ENCODE results near the gene FYN.

Gene FYN

DNA sequence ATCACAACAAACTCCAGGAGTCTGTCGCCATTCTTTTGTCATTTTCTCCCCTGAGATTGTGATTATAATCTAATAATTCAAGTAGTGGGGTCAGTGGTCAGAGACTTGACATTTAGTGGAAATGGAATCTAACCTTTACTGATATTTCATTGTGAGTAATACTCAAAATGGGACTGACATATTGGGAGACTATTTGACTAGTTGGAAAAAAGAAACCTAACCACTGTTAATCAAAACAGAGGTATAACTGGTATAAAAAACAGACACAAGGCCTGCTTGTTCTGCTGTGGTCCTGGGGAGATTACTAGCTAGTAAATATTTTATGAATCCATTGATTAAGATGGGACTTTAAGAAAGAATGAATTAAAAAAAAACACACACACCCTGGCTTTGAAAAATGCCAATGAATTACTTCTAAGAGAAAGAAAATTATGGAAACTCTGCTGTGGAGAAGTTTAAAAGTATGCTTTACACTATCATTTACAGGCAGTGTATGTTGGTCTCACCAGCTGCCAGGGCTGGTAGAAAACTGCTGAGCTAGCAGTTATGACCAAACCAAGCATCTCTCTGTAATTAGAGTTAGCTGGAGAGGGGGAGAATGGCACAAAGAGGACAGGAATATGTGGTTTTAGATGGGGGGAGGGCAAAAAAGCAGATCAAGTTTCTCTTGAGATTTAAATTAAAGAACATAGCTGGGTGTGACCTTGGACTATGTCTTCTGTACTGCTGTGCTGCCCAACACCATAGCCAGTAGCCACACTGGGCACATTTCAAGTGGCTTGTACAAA lies 103.7 kb downstream of the FYN start:
- DNase-seq (ENCODE audit: low read depth) = no peak

DNA sequence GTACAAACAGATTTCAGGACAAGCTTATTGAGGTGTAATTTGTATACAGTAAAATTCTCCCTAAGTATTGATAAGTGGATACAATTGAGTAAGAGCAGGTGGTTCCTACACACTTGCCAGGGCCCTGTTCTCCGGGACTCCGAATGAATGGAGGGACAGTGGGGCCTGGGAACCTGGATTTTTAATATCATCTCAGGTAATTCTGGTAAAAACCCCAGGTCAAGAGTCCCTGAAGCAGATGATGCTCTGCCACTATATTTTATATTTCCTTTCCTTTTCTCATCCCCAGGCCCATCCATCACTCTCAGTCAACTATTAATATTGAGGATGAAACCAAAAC lies 104.9 kb downstream of the FYN start:
- DNase-seq (ENCODE audit: low read depth) = no peak

DNA sequence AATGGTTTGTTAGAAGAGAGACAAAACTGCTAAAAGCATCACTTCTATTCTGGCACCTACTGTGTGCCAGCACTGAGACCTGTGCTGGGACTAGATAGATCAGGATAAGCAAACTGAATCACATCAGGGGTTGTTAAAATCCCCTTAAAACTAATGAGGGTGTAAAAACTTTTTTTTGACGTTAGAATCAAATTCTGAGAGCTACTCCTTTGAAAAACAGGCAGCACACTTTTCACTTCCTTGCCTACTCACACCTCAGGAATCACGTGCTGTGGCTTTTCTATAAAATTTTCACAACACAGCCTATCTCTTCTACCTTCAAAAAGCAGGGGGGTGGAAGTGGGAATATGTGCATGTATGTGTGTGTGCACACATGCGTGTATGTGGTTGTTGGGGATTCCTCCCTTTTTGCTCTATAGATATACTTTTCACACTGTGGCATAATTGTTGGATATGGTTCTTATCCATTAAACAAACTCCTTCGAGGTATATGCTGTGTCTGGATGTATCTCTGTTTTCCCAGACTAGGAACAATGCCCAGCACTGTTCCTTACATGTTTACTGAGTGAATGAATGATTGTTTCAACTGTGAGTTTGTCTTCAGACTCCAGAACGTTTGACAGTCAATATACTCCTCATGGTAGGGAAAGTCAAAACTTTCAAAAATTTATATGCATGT lies 105.4 kb downstream of the FYN start:
- DNase-seq (ENCODE audit: low read depth) = no peak

DNA sequence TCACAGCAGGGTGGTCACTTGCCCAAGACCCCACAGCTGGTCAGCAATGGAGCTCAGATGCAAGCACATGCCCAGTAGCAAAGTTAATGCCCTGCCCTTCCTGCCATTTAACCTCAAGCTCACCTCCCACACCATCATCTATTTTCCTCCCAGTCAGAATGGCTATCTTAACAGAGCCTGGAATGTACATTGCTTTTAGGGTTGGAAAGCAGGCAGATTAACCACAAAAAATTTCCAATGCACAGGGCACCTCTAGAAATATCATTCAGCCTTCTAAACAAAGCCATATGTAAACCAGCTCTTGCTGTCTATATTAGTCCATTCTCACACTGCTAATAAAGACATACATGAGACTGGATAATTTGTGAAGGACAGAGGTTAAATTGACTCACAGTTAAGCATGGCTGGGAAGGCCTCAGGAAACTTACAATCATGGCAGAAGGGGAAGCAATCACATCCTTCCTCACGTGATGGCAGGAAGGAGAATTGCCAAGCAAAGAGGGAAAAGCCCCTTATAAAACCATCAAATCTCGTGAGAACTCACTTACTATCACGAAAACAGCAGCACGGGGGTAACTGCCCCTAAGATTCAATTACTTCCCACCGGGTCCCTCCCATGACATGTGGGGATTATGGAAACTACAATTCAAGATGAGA lies 106.9 kb downstream of the FYN start:
- peak; percentile 34 for DNase-seq (ENCODE audit: low read depth)

DNA sequence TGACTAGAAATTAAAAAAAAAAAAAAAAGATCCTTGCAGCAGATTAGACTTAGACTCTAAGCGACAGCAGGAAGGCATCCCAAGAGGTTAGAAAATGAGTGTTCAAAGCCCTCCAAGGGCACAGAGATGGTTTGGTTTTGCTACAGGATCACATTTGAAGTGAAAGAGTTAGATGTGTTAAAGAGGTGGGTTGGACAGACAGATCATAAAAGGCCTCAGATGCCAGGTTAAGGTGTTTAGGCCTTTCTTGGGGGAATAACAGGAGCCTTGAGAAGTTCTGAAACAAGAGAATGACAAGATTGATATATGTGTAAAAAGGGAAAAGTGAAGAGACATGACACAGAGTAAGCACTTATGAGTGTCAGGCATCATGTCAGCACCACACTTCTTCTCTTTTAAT lies 107.5 kb downstream of the FYN start:
- DNase-seq (ENCODE audit: low read depth) = no peak

DNA sequence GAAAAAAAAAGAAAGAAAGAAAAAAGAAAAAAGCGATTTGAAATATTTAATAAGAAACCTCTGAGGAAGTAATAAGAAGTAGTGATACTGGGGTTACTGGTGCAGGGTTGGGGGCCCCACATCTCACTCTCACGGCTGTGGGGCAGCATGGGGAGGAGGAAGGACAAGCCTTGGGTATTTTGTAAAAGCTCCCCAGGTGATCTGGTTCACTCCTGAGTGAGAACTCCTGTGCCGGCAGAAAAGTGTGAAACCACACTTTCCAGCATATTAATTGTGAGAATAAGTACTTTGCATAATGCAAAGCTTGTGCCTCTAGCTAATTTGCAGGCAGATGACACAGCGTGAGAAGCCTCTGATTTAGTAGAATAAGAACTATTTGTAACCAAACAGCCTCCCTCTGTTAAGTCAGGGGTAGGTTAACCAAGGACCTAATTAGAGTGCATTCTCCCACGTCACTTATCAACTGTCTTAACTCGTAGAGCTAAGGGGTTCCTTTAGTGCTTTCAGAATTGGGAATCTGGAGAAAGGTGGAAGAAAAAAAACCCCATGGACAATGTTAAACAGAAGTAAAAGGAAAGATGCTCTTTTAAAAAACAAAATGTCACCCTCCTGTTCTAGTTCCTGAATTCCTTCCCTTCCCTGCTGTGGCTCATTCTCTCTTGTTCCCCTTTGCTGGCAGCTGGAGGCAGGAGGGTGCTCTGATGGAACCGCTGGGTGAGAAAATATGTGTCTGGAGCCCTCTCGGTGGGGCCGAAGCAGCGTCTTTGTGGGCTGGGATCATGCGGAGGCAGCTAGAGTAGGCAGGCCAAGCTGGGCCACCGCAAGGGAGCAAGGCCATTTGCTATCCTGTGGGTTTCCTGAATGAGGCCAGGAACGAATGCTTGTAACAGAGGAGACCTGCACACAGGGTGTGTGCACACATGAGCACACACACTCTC lies 108.7 kb downstream of the FYN start:
- no peak for DNase-seq (ENCODE audit: low read depth)

DNA sequence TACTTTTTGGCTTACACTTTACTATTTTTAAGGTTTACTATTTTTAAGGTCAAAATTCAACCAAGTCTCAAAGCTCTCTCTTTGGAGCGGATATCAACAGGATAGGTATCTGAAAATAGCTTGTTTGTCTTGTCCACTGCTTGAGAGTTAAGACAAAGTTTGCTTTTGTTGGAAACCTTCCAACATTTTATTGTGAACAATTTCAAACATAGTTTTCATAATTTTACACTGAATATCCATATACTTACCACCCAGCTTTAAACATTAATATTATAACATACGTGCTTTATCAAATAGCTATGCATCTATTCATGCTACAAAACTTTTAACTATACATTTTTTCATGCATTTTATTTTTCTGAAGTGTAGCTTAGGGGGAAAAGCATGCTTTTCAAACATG lies 109.9 kb downstream of the FYN start:
- no peak for DNase-seq (ENCODE audit: low read depth)

DNA sequence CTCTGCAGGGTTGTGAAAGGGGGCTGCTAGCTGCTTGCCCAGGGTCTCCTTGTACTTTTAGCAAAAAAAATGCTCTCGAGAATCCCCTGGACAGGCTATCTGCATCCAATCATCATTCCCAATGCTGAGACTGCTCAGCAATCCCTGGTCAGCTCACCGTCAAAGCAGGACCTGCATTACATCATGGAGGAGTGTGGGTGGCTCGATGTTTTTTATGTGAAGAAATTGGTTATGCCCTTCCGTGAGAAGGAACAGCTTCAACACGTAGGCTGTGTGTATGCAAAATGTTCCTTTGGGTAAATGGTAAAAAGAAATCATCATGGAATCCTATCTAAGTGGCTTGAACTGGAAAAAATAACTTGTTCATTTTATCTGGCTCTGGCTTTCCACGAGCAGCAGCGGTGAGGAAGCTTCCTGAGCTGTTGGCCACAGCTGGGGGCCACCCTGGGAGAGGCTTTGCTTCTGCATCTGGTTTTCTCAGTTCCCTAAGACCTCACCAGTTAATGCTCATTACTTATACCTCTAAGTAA lies 111.4 kb downstream of the FYN start:
- DNase-seq (ENCODE audit: low read depth) = no peak

DNA sequence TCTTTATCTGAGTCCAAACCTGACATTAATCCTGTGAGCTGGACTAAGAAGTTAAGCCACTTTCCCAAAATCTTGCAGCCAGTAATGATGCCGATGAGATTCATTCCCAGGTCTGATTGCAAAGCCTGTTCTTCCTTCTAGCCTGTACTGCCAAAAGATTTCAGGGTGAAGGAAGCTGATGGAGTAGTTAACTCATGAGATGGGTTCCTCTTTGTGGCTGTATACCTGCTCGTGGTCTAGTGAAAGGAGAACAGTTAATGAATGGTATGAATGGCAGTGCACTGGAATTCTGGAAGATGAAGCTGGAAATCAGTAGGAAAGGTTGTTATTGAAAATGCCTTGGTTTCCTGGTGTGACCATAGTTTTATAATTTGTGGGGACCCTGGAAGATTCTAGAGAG lies 112.0 kb downstream of the FYN start:
- no peak for DNase-seq (ENCODE audit: low read depth)

DNA sequence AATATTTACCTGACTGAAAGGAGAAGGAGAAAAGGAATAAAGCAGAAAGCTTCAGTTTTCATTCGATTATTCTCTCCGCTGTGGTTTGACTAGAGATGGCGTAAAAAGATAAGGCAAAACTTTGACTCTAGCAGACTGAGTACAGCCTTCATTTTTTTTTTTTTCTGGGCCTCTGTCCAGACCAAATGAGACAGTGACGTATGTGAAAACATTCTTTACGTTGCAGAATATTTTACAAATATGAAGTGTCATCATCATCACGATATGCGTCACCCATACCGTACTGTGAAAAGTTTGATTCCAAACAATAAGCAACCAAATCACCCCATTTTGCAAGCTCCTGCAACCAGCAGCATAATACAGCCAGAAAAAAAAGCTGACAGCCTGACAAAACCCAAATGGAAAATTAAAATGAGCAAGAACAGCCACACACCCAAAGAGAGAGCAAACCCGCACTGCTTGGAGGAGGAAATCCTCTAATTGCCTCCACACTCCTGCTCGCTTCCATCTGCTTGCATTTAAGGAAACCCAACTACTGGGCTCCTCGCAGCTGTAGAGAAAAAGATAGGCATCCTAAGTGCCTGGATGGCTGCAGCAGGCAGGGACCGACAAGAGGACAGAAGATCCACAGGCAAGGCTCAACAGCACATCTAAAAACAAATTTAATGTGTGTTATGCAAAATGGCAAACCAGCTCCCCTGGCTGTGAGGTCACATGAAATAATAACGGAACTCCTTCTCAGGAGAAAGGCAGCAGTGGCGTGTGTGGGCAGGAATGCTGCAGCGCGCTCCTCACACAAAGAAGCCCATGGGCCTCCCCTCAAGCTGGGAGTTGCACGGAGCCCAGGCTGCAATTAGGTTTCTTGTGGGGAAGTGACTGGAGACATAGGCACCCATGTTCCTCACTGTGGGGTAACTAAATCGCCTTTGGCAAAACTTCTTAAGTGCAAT lies 113.1 kb downstream of the FYN start:
- peak; percentile 96 for DNase-seq (ENCODE audit: low read depth)

DNA sequence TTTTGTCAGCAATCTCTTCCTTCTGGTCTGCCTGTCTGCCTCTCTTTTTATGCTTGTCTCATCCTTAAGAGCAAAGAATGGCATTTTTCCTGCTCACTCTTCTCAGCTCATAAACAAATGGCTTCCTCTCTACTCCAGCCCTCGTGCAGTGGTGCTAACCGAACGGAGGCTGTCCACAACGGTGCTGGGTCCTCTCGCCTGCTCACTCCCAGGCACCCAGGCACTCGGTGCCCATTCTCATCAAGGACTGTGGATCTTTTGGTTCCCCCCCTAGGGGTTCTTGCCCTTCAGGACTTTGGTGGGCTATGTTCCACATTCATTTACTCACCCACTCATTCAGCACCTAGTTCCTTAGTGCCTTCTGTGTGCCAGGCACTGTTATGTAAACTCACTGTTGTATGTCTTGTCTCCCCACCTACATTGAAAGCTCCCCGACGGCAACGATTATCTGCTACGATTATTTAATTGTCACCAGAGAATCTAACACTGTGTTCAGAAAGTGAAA lies 113.9 kb downstream of the FYN start:
- DNase-seq (ENCODE audit: low read depth) = no peak

DNA sequence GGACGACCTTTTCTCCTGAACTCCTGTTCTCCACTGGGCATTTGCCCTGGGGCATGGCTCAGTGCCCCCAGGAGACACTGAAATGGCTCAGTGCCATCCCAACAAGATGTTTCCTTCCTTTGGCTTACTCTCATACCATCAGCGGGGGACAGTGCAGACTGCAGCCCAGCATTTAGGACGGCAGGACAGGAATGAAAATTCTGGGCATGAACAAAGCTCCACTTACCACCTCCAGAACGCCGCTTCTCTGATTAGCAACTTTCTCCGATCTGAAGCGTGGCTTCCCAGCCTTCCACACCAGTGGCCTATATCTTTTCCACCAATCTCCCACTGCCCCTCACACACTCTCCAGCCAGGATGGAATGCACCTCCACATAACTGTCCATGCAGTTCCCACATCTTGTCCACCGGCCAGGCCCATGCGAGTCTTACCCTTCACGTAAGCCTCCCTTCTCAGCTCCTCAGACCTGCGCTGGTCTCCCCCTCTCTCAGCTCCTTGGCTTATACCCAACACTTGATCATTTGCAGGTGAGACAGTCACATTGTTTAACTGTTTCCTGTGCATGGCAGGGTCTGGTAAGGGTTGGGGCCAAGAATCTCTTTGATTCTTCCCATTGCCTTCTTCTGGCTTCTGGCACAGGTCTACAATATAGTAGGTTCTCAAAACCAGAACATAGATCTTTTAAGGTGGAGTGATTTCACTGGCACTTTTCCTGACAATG lies 114.5 kb downstream of the FYN start:
- no peak for DNase-seq (ENCODE audit: low read depth)

DNA sequence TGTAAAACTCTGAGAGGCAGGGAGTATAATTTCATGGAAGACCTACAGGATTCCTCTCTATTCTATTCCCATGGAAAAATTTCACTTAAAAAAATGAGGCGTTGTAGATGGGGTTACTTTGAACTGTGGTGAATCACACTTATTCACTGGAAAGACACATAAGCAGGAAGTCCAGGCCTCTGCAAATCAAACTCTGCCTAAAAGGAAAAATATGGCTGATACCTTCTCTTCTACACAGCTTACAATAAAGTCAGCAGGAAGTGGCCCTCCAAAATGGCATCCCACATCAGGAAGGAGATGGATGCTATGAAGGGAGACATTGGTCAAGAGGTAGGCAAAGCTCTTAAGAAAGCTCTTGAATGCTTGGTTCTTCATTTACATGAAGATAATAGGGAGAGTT lies 115.9 kb downstream of the FYN start:
- DNase-seq (ENCODE audit: low read depth) = no peak

DNA sequence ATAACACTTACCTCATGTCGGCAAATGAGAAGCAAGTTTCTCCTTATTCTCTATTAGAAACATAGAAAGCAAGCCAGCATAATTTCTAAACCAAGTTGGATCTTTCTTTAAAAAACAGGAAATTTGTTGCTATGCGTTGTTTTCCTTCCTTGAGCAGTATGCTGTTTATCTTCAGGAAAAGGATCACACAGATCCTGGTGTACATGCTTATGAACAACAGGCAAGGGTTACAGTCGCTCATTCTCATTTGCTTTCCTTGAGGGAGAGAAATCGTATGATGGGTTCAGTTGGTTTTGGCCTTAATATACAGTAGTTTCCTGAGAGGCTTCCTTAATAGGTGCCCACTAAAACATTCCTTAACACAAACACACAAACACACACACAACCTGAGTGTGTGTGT lies 118.8 kb downstream of the FYN start:
- DNase-seq (ENCODE audit: low read depth) = no peak

DNA sequence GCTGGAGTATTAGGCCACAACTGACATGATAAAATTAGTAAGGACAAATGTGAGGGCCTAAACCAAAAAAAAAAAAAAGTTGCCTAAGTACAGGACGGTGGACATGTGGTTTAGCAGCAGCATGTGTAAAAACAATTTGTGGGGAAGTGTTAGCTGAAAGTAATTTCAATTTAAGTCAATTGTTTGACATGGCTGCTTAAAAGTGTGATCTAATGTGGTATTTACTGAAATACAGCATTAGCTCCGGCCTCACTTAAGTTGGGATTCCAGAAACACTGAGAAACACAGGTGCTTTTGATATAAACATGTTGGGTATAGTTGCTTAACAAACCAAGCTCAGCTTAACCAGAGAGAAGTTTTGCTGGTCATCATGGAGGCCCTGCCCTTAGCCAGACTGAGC lies 119.7 kb downstream of the FYN start:
- DNase-seq (ENCODE audit: low read depth) = no peak

DNA sequence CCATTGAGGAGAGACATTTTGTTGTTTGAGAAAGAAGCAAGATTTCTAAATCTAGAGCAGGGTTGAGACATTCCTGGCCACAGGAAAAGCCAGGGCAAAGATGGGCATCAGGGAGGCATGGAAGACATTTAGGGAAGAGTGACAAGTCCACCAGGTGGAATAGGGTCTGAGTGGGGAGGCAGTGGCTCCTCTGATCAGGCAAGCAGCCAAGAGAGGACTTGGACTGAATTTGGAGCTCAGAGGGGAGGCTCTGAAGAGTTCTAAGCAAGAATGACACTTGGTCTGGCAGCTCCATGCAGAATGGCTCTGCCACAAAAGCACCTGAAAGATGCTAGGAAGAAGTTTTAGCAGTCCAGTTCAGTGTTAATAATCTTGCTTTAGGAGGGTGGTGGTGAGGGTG lies 120.8 kb downstream of the FYN start:
- DNase-seq (ENCODE audit: low read depth) = no peak

DNA sequence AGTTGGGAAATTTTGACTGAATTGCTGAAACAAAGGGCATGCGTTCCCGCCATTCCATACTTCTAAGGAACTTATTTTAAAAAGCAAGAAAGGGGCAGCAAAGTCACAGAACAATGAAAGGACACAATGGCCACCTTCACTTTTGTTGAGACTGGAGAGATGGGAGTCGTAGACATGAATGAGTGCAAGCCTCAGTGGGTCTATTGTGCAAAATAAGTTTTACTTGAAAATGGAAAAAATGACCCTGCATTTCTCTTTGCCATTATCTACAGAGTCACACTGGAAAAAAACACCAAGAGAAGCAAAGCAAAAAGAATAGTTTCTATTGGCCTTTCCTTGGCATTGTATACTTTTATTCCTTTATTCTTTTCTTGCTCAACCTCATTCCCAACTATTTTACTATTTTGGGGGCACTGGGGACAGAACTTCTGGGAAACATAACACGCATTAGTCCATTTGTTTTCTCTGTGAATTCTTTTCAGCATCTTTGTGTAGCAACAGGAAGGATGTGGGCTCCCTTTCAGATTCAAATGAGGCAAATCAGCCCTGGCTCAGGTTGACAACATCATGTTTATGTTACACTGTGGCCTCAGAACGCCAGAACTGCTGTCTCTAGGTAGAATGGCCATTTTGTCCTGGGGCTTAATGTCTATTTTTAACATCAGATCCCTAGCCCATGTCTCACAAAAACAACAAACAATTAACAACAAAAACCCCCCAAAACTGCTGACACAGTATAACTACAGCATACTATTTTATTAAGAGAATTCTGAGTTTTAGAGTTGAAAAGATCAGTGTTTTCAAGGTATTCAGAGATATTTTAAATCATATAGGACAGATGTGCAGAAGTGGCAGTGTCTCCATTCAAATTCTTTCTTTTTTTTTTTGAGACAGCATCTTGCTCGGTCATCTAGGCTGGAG lies 122.2 kb downstream of the FYN start:
- peak; percentile 34 for DNase-seq (ENCODE audit: low read depth)

DNA sequence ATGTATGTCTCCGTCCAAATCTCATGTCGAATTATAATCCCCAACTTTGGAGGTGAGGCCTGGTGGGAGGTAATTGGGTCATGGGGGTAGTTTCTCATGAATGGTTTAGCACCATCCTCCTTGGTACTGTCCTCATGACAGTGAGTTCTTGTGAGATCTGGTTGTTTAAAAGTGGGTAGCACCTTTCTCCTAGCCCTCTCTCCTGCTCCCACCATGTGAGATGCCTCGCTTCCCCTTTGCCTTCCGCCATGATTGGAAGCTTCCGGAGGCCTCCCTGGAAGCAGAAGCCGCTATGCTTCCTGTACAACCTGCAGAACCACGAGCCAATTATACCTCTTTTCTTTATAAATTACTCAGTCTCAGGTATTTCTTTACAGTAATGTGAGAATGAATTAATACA lies 123.1 kb downstream of the FYN start:
- no peak for DNase-seq (ENCODE audit: low read depth)

DNA sequence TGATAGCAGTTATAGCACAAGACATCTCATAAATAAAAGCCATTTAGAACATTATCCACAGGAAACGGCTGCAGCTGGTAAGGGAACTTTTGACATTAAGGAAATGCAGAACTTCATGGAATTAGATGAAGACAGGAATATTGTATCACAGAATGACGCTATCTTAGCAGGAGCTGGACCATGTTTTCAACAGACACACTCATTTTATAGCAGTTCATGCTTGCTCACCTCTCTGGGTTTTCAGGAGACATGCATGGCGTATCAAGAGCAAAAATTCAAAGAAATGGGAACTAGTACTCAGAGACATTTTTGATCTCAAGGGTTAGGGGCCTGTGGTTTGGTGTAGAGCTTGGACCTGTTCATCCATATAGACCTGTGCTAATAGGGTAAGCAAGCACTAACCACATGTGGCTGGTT lies 125.0 kb downstream of the FYN start:
- DNase-seq (ENCODE audit: low read depth) = no peak

Measured in fibroblast of gingiva (primary cell).